Aorta (tissue), 5 donors: ENCODE data around the gene JMJD8. TPM values are rescaled to one million over a fixed set of nuclear protein-coding genes. Genes with fewer than 3 reads are reported as not detected.

ENCODE experiments used
- ATAC-seq: fragments of 200-7000 bp; cut with Tn5 transposase; one replicate; pipeline ENCODE4 v1.9.1; 2022; ENCODE audit warnings: moderate library complexity; ENCODE audit not compliant: low FRiP score
- DNase-seq, 2 donors: peaks; one replicate each; pipeline ENCODE4 v3.0.0-alpha.2; 2020
- H3K27ac ChIP-seq, 2 donors: one replicate each; pipeline ENCODE4 v1.5.1; 2013; ENCODE audit warnings: low read length in 2 of 2, mild to moderate bottlenecking in 2 of 2, moderate library complexity in 2 of 2, control low read depth in 1 of 2, inconsistent platforms in 1 of 2, low read depth in 1 of 2
- H3K27me3 ChIP-seq, 2 donors: one replicate each; pipeline ENCODE4 v1.6.1; 2013; ENCODE audit warnings: control low read depth in 1 of 2, low read length in 1 of 2, mild to moderate bottlenecking in 1 of 2, moderate library complexity in 1 of 2; ENCODE audit not compliant: insufficient read depth in 2 of 2, control insufficient read depth in 1 of 2
- H3K36me3 ChIP-seq, 2 donors: one replicate each; pipeline ENCODE4 v1.6.1; 2013; ENCODE audit warnings: control low read depth in 1 of 2, low read length in 1 of 2, mild to moderate bottlenecking in 1 of 2; ENCODE audit not compliant: insufficient read depth in 2 of 2, control insufficient read depth in 1 of 2
- H3K4me1 ChIP-seq, 2 donors: one replicate each; pipeline ENCODE4 v1.6.1; 2013; ENCODE audit warnings: low read length in 2 of 2, control low read depth in 1 of 2, mild to moderate bottlenecking in 1 of 2, moderate library complexity in 1 of 2; ENCODE audit not compliant: insufficient read depth in 2 of 2, control insufficient read depth in 1 of 2
- H3K4me3 ChIP-seq, 2 donors: one replicate each; pipeline ENCODE4 v1.5.1; 2013; ENCODE audit warnings: low read length in 2 of 2, control low read depth in 1 of 2, mild to moderate bottlenecking in 1 of 2
- H3K9me3 ChIP-seq: one replicate; pipeline ENCODE4 v1.6.1; 2013; ENCODE audit warnings: mild to moderate bottlenecking, low read length; ENCODE audit not compliant: control insufficient read depth
- WGBS, 2 donors: extraction: QIAGEN DNeasy Blood & Tissue Kit; methylation state at CpG; one replicate each; pipeline ENCODE4 v1.1.7; 2013; 5-methylcytosine and 5-hydroxymethylcytosine counted together
- intact Hi-C, 2 donors: fragments of 100-400 bp; cut with DNase I; formaldehyde crosslinking; loops; one replicate each; pipeline versions ENCODE4 v1.14.2 to v1.15.0; 2022
- polyA plus RNA-seq, 2 donors: library from polyadenylated mRNA; stranded (reverse); fragments of 200-250 nt; gene quantifications; one replicate each; pipeline ENCODE4 v1.2.3, GENCODE V29; 2013
- total RNA-seq, 2 donors: library from RNA; stranded (reverse); fragmentation: NEBNext Ultra II Directional; extraction: Animal tissue kit (Norgen Biotek cat#: 25700); gene quantifications; one replicate each; pipeline ENCODE4 v1.2.1, GENCODE V29; 2021
- donor health status: healthy with polysubstance abuse.
- donor health status: Bipolar disorder and iron deficiency.
- donor health status: DM: no; HTN: no; CAD: no.
- donor health status: DM: no; HTN: no; CAD: no.
- donor health status: DM: yes; HTN: yes; CAD: no.

JMJD8 gene
- total and polyA plus RNA-seq, 4 donors, result 46.1 to 110 (median 53.4) TPM

- Histone ChIP-seq H3K4me1 (no peaks in the 10 kb centered on the region), H3K36me3 (no peaks in the 10 kb centered on the region), H3K4me3 (no peak overlapping the region), H3K27me3 (no peaks in the 10 kb centered on the region), H3K27ac (no peak overlapping the region), H3K9me3 (no peaks in the 10 kb centered on the region)
- intact Hi-C loops, result no loop called here
- 91 to 92% methylated on average over 30 to 35 of the region's 35 CpGs for WGBS, 2 donors
- ATAC-seq (no peak), DNase-seq (no peak)
Observed at GRCh38 chr16:658679-659571, 25.2 kb downstream of the JMJD8 start.

GRCh38 chr16:657487-657886 lies 26.6 kb downstream of the JMJD8 start:
- intact Hi-C loops, result no loop called here
- Histone ChIP-seq H3K4me3 (no peak overlapping the region), H3K27ac (no peak overlapping the region), H3K9me3 (no peaks in the 10 kb centered on the region), H3K36me3 (no peaks in the 10 kb centered on the region), H3K4me1 (no peaks in the 10 kb centered on the region), H3K27me3 (no peaks in the 10 kb centered on the region)
- no peak for DNase-seq
- ATAC-seq, result no peak
- WGBS, 2 donors, result 94 to 95% methylated on average over 20 to 22 of the region's 22 CpGs

- Histone ChIP-seq H3K36me3 (no peaks in the 10 kb centered on the region), H3K27me3 (no peaks in the 10 kb centered on the region), H3K4me1 (no peaks in the 10 kb centered on the region), H3K9me3 (no peaks in the 10 kb centered on the region), H3K4me3 (no peak overlapping the region), H3K27ac (no peak overlapping the region)
- ATAC-seq (no peak), DNase-seq (no peak)
- intact Hi-C loops, result no loop called here
- 86 to 93% methylated on average over 12 of the region's 12 CpGs for WGBS, 2 donors
Observed at GRCh38 chr16:654034-654433, 30.1 kb downstream of the JMJD8 start.

GRCh38 chr16:652454-653305 lies 31.5 kb downstream of the JMJD8 start:
- Histone ChIP-seq H3K27ac (no peak overlapping the region), H3K27me3 (no peaks in the 10 kb centered on the region), H3K4me3 (no peak overlapping the region), H3K4me1 (no peaks in the 10 kb centered on the region), H3K36me3 (no peaks in the 10 kb centered on the region), H3K9me3 (no peaks in the 10 kb centered on the region)
- WGBS, 2 donors, result 84 to 86% methylated on average over 28 of the region's 28 CpGs
- ATAC-seq (no peak), DNase-seq (no peak)
- intact Hi-C loops, result no loop called here

GRCh38 chr16:651844-652243 lies 32.3 kb downstream of the JMJD8 start:
- intact Hi-C loops, result no loop called here
- DNase-seq, result no peak

GRCh38 chr16:649631-650030 lies 34.5 kb downstream of the JMJD8 start:
- H3K4me3 ChIP-seq, result peak overlapping the region; percentile 29 to 68
- no peaks in the 10 kb centered on the region for H3K9me3 ChIP-seq
- no peaks in the 10 kb centered on the region for H3K4me1 ChIP-seq
- 1 to 2% methylated on average over 31 to 44 of the region's 44 CpGs for WGBS, 2 donors
- H3K27me3 ChIP-seq, result no peaks in the 10 kb centered on the region
- DNase-seq (no peak), ATAC-seq (no peak)
- intact Hi-C loops, result no loop called here
- no peak overlapping the region for H3K27ac ChIP-seq
- H3K36me3 ChIP-seq, result no peaks in the 10 kb centered on the region

More at GRCh38 chr16:651844-652243, 32.3 kb downstream of the JMJD8 start:
- Histone ChIP-seq H3K36me3 (no peaks in the 10 kb centered on the region), H3K27ac (no peak overlapping the region), H3K4me3 (no peak overlapping the region), H3K4me1 (no peaks in the 10 kb centered on the region), H3K27me3 (no peaks in the 10 kb centered on the region), H3K9me3 (no peaks in the 10 kb centered on the region)
- no peak for ATAC-seq
- WGBS, 2 donors, result 87 to 91% methylated on average over 22 of the region's 22 CpGs

GRCh38 chr16:648781-649589 lies 35.1 kb downstream of the JMJD8 start, which contains the start of gene WDR90:
Gene WDR90, plus strand, starts transcription at chr16:649365. Its CDS starts 52 bp downstream, at chr16:649417.
- Histone ChIP-seq H3K4me3 (peak within 1 kb of the TSS; percentile 64 to 68), H3K4me1 (no peaks in the 10 kb centered on the region), H3K36me3 (no peaks in the 10 kb centered on the region), H3K9me3 (no peaks in the 10 kb centered on the region), H3K27me3 (no peaks in the 10 kb centered on the region), H3K27ac (peak within 1 kb of the TSS in 1 of 2 donors; percentile 53)
- DNase-seq (peak; percentile 96 to 98), ATAC-seq (peak; percentile 93)
- WGBS, 2 donors, result 1% methylated on average over 87 to 91 of the region's 91 CpGs
- intact Hi-C loops, result no loop called here

- intact Hi-C loops, result no loop called here
- H3K27me3 ChIP-seq, result no peaks in the 10 kb centered on the region
- H3K4me3 ChIP-seq, result peak overlapping the region; percentile 64 to 68
- DNase-seq, result no peak
- no peaks in the 10 kb centered on the region for H3K9me3 ChIP-seq
- H3K4me1 ChIP-seq, result no peaks in the 10 kb centered on the region
- ATAC-seq, result no peak
- peak overlapping the region in 1 of 2 donors; percentile 53 for H3K27ac ChIP-seq
- 28 to 38% methylated on average over 24 of the region's 24 CpGs for WGBS, 2 donors
- no peaks in the 10 kb centered on the region for H3K36me3 ChIP-seq
Observed at GRCh38 chr16:648071-648780, 35.9 kb downstream of the JMJD8 start.
